Stimulated activated CD8-positive, alpha-beta memory T cell treated with anti-CD3 and anti-CD28 coated beads, Interleukin-15, amount 100 ng/mL, for 1 hour (primary cell): ENCODE measurements around the gene DNAH2.
"Not testable (repeated sequence)": the region's sequence is repeated elsewhere in the genome, so short reads cannot be mapped to it uniquely, and the experiment has no call there.

Experiments used
- DNase-seq: peaks from one replicate; pipeline ENCODE4 v3.0.0-alpha.2; 2020; ENCODE audit warnings: low read depth

Gene DNAH2

DNA sequence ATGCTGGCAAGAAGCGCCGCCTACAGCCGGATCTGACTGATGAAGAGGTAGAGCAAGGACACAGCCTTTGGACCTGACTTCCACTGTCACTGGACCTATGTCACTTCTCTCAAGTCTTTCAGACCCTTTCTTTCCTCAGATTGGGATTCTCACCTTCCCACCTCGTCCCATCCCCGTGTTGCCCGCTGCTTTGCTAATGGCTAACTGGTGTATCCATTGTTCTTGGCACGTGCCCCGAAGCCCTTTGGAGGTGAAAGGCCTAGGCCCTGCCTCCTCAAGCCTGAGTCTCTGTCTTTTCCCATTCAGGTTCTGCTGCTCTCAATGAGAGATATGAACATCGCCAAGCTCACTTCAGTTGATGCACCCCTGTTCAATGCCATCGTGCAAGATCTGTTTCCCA, 63.2 kb downstream of the DNAH2 start:
- no peak for DNase-seq

DNA sequence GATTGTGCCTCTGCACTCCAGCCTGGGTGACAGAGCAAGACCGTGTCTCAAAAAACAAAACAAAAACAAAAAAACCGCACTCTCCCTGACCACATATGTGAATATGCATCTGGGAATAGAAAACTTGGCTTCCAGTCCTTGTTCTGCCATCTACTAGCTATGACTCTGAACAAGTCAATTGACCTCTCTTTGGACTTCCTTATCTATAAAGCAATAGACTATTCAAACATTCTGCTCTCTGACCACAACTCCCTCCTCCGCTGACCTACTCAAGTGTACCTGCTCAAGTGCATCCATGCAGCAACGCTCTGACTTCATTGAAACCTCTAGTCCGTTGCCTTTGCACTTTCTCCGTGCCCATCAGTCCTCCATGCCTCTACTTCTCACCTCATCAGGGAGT, 63.9 kb downstream of the DNAH2 start:
- DNase-seq, result no peak

DNA sequence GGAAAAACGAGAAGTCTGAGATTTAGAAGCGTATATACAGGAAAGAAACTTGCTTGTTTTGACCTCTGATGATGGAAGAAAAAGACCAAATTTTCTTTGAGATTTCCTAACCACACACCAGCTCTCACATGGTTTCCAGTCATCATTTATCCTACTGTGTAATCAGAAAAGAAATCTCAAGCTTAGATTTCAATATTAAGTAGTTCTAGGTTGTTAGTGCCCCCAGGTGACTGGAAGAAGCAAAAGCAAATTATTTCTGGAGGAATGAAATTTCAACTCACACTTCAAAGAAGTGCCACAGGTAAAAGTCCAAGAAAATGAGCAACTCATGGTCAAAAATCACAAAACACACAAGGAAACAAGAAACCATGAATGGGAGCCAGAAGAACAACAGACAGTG, 64.7 kb downstream of the DNAH2 start:
- DNase-seq, result no peak

DNA sequence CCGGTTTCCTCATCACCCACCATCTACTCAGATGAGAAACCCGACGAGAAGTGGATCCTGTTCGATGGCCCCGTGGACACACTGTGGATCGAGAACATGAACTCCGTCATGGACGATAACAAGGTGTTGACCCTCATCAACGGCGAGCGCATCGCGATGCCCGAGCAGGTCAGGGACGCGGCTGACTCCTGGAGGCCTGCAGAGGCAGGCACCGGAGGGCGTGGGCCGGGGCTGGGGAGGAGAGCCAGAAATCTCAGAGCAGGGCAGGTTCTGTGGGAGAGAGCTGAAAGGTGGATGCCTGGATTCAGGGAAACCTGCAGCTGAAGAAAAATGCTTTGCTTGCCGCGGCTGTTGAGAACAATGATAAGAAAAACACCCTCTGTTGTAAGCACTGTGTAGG, 69.3 kb downstream of the DNAH2 start:
- no peak for DNase-seq

DNA sequence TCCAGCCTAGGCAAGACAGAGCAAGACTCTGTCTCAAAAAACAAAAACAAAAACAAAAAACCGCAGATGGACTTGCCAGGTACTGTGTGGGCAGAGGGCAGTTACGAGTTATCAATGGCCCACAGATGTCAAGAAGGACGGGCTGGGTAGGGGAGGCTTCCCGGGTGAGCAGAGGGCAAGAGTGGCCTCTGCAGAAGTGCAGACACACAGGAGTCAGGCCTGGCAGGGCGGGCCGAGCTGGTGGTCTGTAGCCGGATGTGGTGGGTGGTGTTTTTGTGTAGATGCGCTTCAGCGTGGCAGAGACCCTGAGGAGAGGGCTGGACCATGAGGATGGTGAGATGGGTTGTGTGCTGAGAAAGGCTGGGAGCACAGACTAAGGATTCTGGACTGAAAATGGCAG, 71.6 kb downstream of the DNAH2 start:
- DNase-seq, result no peak

DNA sequence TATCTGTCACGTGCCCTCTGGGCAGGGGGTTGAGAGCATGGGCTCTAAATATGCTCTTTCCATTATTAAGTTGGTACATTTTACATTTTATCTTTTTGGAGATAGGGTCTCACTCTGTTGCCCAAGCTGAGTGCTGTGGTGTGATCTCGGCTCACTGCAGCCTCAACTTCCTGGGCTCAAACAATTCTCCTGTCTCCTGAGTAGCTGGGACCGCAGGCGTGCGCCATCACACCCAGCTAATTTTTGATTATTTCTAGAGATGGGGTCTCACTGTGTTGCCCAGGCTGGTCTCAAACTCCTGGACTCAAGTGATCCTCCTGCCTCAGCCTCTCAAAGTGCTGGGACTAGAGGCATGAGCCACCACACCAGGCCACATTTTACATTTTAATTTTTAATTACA, 72.6 kb downstream of the DNAH2 start:
- no peak for DNase-seq

DNA sequence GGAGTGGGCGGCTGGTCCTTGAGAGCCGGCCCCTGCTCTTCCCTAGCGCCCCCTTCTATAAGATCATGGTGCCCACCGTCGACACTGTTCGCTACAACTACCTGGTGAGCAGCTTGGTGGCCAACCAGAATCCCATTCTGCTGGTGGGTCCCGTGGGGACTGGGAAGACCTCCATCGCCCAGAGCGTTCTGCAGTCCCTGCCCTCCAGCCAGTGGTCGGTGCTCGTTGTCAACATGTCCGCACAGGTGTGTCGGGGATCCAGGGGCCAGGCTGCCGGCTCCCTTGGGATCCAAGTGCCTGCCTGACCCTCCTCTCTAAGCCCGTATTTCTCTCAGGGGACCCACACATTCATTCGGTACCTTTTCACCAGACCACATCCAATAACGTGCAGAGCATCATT, 75.1 kb downstream of the DNAH2 start:
- DNase-seq, result no peak

DNA sequence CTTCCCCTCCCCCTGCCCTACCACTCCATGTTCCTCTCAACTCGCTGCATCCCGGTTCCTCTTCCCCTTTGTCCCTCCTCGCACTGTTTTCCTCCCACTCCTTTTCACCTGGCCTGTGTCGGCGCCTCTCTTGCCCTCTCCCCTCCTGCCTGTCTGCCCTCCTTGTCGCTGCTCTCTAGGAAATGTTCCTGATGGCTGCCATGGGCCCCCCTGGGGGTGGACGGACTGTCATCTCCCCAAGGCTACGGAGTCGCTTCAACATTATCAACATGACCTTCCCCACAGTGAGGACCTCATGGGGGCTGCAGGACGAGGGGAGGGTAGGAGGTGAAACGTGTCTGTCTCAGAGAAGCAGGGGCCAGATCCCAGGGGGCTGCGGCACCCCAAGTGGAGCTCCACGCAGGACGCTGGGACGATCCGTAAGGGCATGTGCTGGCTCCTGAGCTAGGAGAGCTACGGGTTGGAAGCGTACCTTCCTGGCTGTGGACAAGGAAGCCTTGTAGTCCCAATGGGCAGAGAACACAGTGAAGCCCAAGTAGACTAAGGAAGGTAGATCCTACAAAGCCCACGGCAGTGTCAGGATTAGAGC, 76.6 kb downstream of the DNAH2 start:
- no peak for DNase-seq

DNA sequence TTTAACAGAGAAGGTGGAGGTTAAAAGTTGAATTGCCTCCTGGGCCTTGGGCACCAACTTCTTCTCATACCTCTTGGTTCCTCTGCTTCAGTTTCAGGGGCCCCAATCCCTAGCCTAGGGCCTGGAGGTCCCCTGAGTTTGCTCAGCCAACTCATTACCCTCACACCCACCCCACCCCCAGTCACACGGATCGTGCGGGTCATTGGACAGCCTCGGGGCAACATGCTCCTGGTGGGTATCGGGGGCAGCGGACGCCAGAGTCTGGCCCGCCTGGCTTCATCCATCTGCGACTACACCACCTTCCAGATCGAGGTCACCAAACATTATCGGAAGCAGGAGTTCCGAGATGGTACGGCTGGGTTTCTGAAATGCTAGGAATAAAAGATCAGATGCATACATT, 80.4 kb downstream of the DNAH2 start:
- no peak for DNase-seq

DNA sequence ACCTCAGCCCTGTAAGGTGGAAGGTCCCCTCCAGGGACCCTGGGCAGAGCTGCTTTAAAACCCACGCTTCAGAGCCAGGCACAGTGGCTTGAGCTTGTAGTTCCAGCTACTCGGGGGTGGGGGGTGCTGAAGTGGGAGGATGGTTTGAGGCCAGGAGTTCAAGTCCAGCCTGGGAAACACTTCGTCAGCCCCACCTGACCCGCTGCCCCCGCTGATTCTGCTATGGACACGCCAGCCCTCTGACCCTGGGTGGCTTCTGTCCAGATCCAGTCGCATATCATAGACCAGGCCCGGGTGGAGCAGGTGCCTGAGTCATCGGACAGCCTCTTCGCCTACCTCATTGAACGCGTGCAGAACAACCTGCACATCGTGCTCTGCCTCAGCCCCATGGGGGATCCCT, 81.3 kb downstream of the DNAH2 start:
- DNase-seq, result no peak

DNA sequence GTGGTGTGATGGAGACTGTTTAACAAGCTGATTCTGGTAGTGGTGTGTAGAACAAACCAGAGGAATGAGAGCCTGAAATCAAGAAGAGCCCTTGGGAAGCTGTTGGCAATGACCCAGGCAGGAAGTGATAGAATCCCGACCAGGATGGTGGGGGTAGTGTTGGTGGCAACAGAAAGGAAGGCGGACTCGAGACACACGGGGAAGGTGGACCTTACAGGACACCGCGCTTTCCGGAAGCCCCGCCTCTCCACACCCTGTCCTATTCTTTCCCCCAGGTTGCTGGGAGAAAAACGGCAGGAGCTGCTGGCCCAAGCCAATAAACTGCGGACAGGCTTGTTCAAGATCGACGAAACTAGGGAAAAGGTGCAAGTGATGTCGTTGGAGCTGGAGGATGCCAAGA, 86.4 kb downstream of the DNAH2 start:
- no peak for DNase-seq

DNA sequence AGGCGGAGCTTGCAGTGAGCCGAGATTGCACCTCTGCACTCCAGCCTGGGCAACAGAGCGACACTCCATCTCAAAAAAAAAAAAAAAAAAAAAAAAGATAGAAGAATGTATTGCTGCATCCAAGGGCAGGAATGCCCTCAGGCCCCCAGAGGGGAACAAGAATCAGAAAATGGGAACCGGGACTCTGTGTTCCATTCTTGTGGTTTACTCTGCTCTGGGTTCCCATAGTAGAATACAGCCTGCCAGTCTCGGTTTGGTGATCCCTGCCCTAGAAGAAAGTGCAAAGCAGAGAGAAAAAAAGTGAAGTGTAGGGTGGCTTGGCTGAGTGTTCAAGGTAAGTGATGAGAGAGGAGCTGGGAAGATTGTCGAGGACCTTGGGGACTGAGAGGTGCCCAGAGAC, 89.0 kb downstream of the DNAH2 start:
- DNase-seq, result no peak

DNA sequence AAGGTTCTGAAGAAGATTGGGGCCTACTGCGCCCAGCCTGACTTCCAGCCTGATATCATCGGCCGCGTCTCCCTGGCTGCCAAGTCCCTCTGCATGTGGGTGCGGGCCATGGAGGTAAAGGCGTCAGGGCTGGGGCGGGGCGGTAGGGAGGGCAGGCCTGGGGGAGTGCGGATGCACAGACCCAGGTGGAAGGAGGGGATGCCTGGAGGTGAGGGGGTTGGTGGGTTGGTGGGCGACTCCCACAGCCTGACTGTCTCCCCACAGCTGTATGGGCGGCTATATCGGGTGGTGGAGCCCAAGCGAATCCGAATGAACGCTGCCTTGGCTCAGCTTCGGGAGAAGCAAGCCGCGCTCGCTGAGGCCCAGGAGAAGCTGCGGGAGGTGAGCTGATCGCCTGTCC, 89.7 kb downstream of the DNAH2 start:
- DNase-seq, result no peak

DNA sequence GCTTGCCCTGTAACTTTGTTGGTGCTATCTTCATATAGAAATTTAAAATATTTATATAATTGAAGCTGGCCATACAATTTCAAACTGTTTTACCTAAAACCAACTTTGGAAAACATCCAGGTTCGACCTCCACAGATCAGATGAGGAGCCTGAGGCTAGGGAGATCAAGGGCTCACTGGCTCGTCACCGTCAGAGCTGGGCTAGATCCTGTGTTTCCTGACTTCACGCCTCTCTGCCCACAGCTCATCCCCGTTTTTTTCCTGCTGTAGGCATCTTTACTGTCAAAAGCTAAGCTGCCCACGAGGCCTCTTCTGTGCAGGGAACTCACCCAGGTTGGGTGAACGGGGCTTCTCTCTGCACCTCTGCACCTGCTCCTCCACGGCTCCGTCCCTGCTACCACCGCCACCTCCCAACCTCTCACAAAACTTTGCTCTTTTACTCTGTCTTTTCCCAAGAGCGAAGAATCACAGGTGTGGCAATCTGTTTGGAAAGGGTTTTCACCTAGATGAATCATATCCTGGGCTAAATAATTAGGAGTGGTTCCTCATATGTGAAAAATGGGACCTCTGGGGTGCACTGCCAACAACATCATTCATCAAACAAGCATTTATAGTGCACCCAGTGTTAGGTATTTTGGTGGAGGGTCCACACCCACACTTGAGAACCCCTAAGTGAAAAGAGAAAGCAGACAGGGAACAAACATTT, 91.7 kb downstream of the DNAH2 start:
- DNase-seq, result no peak

DNA sequence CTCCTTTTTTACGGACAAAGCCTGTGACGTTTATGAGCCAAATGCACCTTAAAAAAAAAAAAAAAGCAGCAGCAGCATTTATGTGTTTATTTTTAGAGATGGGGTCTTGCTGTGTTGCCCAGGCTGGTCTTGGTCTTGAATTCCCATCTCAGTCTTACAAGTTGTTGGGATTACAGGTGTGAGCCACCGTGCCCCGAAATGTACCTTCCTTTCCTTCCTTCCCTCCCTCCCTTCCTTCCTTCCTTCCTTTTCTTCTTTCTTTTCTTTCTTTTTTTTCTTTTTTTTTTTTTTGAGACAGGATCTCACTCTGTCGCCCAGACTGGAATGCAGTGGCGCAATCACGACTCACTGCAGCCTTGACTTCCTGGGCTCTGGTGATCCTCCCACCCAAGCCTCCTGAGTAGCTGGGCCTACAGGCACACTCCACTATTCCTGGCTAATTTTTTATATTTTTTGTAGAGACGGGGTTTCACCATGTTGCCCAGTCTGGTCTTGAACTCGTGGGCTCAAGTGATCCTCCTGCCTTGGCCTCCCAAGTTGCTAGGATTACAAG, 92.3 kb downstream of the DNAH2 start:
- DNase-seq, result not testable (repeated sequence)

DNA sequence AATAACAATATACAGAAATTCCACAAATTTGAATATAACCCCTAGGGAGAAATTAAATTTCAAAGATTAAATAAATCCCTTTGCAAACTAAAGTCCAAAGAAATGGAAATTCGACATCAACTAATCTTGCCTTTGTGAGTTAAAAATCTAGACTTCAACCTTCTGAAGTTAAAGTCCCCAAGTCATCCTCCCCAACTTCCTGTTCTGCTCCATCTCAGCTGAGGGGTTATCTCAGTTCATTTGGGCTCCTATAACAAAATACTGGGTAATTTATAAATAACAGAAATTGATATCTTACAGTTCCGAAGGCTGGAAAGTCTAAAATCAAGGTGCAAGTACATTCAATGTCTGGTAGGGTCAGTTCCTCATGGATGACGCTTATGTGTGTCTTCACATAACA, 93.7 kb downstream of the DNAH2 start:
- no peak for DNase-seq

DNA sequence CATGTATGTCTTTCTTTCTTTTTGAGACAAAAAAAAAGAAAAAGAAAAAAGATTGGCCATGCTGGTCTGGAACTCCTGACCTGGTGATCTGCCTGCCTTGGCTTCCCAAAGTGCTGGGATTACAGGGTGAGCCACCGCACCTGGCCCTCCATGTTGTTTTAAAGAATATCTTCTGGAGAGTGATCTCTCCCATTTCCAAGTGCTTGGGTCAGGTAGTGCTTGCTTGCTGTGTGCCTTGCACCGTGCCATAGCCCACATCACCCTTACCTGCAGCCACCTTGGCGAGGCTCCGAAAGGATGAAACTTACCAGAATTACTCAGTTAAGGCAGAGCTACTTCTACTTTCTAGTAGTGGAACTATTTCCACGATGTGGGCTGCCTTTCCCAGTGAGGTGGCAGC, 97.4 kb downstream of the DNAH2 start:
- no peak for DNase-seq

DNA sequence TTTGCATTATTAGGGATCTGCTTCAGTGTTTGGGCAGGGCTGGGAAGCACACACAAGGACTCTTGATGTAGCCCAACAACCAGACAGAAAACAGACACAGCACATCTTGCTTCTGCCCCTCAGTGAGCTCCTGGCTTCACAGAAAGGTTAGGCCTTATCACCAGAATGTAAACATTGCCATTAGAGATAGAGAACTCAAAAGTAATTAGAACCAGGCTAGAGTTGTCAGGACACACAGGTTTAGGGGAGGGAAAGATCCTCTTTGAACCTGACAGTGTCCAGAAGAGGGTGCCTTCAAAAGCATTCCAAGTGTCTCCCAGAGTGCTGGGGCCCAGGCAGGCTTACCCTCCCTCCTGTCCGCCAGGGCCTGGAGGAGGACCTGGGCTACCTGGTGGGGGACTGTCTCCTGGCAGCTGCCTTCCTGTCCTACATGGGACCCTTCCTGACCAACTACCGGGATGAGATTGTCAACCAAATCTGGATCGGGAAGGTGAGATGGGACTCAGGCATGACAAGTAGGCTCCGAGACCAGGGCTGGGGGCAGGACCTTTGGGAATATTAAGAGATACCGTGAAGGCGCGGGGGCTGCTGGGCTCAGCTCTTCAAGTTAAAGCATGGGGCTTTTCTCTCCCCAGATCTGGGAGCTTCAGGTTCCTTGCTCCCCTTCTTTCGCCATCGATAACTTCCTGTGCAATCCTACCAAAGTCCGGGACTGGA, 99.5 kb downstream of the DNAH2 start:
- DNase-seq, result no peak

DNA sequence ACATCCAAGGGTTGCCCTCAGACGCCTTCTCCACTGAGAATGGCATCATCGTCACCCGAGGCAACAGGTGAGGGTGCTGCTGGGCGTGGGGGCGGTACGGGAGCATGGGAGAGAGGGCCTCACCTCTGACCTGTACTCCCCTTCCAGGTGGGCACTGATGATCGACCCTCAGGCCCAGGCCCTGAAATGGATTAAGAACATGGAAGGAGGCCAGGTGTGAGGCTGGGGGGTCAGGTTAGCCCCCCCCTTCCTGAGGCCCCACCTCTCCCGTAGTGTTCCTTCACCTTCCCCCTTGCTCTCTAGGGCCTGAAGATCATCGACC, 100.1 kb downstream of the DNAH2 start:
- no peak for DNase-seq

DNA sequence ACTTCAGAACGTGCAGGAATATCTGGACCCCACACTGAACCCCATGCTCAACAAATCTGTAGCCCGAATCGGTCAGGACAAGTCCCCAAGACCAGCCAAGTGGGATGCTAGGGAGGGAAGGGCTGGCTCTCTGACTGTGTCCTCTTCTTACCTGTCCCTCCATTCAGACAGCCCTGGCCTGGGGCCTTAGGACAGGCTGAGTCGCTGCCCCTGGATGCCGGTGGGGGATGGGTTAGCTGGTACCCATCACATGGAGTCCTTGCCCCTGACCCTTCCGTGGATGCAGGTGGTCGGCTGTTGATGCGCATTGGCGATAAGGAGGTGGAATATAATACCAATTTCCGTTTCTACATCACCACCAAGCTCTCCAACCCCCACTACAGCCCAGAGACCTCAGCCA, 100.5 kb downstream of the DNAH2 start:
- no peak for DNase-seq

DNA sequence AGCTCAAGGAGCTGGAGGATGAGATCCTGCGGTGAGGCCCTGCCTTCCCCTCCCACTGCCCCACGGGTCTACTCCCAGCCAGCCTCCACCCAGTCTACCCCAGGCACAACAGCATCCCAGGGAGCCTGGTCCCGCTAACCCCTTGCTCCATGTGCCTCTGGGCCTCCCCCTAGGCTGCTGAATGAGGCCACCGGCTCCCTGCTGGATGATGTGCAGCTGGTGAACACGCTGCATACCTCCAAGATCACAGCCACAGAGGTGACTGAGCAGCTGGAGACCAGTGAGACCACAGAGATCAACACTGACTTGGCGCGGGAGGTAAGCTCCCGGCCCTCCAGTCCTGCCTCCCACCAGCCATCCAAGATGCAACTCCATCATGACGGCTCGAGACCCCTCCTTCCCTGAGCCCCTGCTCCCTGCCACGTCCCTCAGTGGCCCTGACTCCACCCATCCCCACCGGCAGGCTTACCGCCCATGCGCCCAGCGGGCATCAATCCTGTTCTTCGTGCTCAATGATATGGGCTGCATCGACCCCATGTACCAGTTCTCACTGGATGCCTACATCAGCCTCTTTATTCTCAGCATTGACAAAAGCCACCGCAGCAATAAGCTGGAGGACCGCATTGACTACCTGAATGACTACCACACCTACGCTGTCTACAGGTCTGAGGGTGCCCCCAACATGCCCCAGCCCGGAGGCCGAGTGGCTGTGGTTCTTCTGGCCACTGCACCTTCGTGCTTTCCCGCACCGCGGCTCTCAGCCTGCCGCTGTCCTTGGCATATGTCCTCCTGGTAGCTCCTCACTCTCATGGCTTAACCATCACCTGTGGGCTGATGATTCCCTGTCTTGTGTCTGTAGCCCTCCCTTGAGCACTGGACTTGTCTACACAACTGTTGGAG, 101.5 kb downstream of the DNAH2 start:
- no peak for DNase-seq

DNA sequence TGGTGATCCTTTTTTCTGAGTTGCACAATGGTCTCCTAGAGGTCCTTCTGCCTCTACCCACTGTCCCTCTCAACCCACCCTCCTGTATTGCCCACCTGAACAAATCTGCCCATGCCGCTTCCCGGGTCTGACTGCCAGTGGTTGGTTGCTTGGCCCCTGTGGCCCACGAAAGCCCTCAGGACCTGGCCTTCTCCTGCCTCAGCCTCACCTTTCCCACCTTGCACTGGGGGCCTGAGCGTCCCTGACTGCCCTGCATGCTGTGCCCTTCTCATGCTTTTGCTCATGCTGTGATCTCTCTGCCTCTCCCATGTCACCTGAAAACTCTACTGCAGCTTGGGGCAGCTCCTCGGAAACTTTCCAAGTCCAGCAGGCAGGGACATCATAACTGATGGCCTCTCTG, 102.7 kb downstream of the DNAH2 start:
- no peak for DNase-seq

DNA sequence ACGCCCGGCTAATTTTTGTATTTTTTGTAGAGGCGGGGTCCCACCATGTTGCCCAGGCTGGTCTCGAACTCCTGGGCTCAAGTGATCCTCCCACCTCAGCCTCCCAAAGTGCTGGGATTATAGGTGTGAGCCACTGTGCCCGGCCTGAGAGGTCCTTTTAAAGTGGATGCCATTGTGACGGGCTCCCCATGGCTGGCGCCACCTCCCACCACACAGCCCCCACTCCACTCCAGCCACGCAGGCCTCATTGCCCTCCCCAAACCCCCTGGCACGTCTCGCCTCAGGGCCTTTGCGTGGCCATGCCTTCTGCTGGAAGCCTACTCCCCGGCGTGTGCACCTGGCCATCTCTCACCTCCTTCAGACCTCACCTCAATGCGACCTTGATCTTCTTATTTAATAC, 104.6 kb downstream of the DNAH2 start:
- no peak for DNase-seq
